Lower lobe of right lung (tissue), 2 donors: ENCODE results near the gene GRIA1. TPM values are rescaled to one million over a fixed set of nuclear protein-coding genes. Genes with fewer than 3 reads are reported as not detected.

Experiments used
- ATAC-seq, 2 donors: fragments of 200-7000 bp; cut with Tn5 transposase; one replicate each; pipeline ENCODE4 v1.9.1; 2020 to 2022; ENCODE audit warnings: mild to moderate bottlenecking in 2 of 2, moderate library complexity in 2 of 2
- DNase-seq: peaks from one replicate; pipeline ENCODE4 v3.0.0-alpha.2; 2020
- H3K27ac ChIP-seq: fragments of 200-600 bp; one replicate; pipeline ENCODE4 v1.8.0; 2022
- H3K27me3 ChIP-seq: fragments of 200-600 bp; one replicate; pipeline ENCODE4 v1.8.0; 2022; ENCODE audit warnings: low read depth
- H3K36me3 ChIP-seq: fragments of 200-600 bp; one replicate; pipeline ENCODE4 v1.8.0; 2022; ENCODE audit warnings: mild to moderate bottlenecking
- H3K4me1 ChIP-seq: fragments of 200-600 bp; one replicate; pipeline ENCODE4 v1.8.0; 2022
- H3K4me3 ChIP-seq: fragments of 200-600 bp; one replicate; pipeline ENCODE4 v1.8.0; 2022; ENCODE audit warnings: mild to moderate bottlenecking
- H3K9me3 ChIP-seq: fragments of 200-600 bp; one replicate; pipeline ENCODE4 v1.8.0; 2022
- CTCF ChIP-seq: fragments of 200-600 bp; IDR thresholded peaks from one replicate; pipeline ENCODE4 v1.8.0; 2022; ENCODE audit warnings: antibody characterized with exemption, mild to moderate bottlenecking
- intact Hi-C: fragments of 100-400 bp; cut with DNase I; formaldehyde crosslinking; loops from one replicate; pipeline ENCODE4 v1.11.0; 2022
- total RNA-seq: library from RNA; stranded (reverse); fragmentation: NEBNext Ultra II Directional; extraction: Animal tissue kit (Norgen Biotek cat#: 25700); gene quantifications from one replicate; pipeline ENCODE4 v1.2.1, GENCODE V29; 2021
- donor health status: DM: no; HTN: yes; CAD: no; lungs with severe emphysema.

Gene GRIA1
- total RNA-seq, 1 donor from 2014 or later: 10.3 TPM

GRCh38 chr5:153485641-153486040 is 4.8 kb upstream of the GRIA1 start:
- H3K27ac ChIP-seq: no peak overlapping the region
- intact Hi-C loops: no loop called here
- H3K4me3 ChIP-seq: no peak overlapping the region
- DNase-seq: no peak
- peaks cover 7% of the 10 kb centered on the region for H3K27me3 ChIP-seq
- no peak for ATAC-seq
- H3K9me3 ChIP-seq: no peaks in the 10 kb centered on the region
- H3K36me3 ChIP-seq: no peaks in the 10 kb centered on the region
- no peak for TF ChIP-seq CTCF
- no peaks in the 10 kb centered on the region for H3K4me1 ChIP-seq

GRCh38 chr5:153486771-153487170 is 3.7 kb upstream of the GRIA1 start:
- intact Hi-C loops: no loop called here
- Histone ChIP-seq H3K4me1 (no peaks in the 10 kb centered on the region), H3K27me3 (peaks cover 7% of the 10 kb centered on the region), H3K4me3 (no peak overlapping the region), H3K9me3 (no peaks in the 10 kb centered on the region), H3K27ac (no peak overlapping the region), H3K36me3 (no peaks in the 10 kb centered on the region)
- ATAC-seq: no peak
- DNase-seq: no peak
- TF ChIP-seq CTCF: no peak

- no peak for TF ChIP-seq CTCF
- no peak overlapping the region for H3K27ac ChIP-seq
- H3K9me3 ChIP-seq: no peaks in the 10 kb centered on the region
- H3K4me1 ChIP-seq: no peaks in the 10 kb centered on the region
- no peak overlapping the region for H3K4me3 ChIP-seq
- ATAC-seq: no peak
- H3K36me3 ChIP-seq: no peaks in the 10 kb centered on the region
- no peak for DNase-seq
- peaks cover 7% of the 10 kb centered on the region for H3K27me3 ChIP-seq
- intact Hi-C loops: loop anchor here (10.0 kb wide), 1 partner anchor 475 kb away; no protein-coding TSS in a partner anchor
Measured at GRCh38 chr5:153489611-153490010, 859 bp upstream of the GRIA1 start.

- peaks cover 7% of the 10 kb centered on the region for H3K27me3 ChIP-seq
- ATAC-seq (no peak), DNase-seq (no peak)
- H3K27ac ChIP-seq: no peak overlapping the region
- peak overlapping the region; percentile 33 for H3K4me3 ChIP-seq
- H3K9me3 ChIP-seq: no peaks in the 10 kb centered on the region
- H3K4me1 ChIP-seq: no peaks in the 10 kb centered on the region
- no peak for TF ChIP-seq CTCF
- no peaks in the 10 kb centered on the region for H3K36me3 ChIP-seq
- intact Hi-C loops: loop anchor here (10.0 kb wide), 1 partner anchor 474 kb away; no protein-coding TSS in a partner anchor
Measured at GRCh38 chr5:153491038-153491744, 721 bp downstream of the GRIA1 start.

GRCh38 chr5:153491856-153492255 is 1.4 kb downstream of the GRIA1 start:
- no peaks in the 10 kb centered on the region for H3K36me3 ChIP-seq
- no peak overlapping the region for H3K27ac ChIP-seq
- H3K9me3 ChIP-seq: no peaks in the 10 kb centered on the region
- DNase-seq (no peak), ATAC-seq (no peak)
- peaks cover 7% of the 10 kb centered on the region for H3K27me3 ChIP-seq
- H3K4me3 ChIP-seq: peak overlapping the region; percentile 33
- TF ChIP-seq CTCF: no peak
- H3K4me1 ChIP-seq: no peaks in the 10 kb centered on the region
- intact Hi-C loops: loop anchor here (10.0 kb wide), 1 partner anchor 473 kb away; no protein-coding TSS in a partner anchor
